Astrocyte of the spinal cord (primary cell): Measurements from ENCODE around the gene PPP2R5A.

Source experiments
- DNase-seq: peaks from one replicate; pipeline ENCODE4 v3.0.0; 2011; ENCODE audit warnings: low read depth, low spot score
- H3K4me3 ChIP-seq: 2 replicates; pipeline ENCODE4 v1.5.1; 2011; ENCODE audit warnings: low read depth, mild to moderate bottlenecking, low read length, moderate library complexity
- CTCF ChIP-seq: IDR thresholded peaks from 2 replicates; pipeline ENCODE4 v1.5.1; 2012; ENCODE audit warnings: low read depth, mild to moderate bottlenecking, low read length, inconsistent platforms
- in situ Hi-C: cut with HindIII; loops from 2 replicates; pipeline ENCODE4 v1.10.0; 2017; ENCODE audit warnings: low sequenced_read_pairs

Gene PPP2R5A

GRCh38 chr1:212271823-212272485 is 13.3 kb upstream of the PPP2R5A start:
- DNase-seq = no peak
- H3K4me3 ChIP-seq = no peak overlapping the region
- in situ Hi-C loops = no loop called here

GRCh38 chr1:212281590-212281989 is 3.6 kb upstream of the PPP2R5A start:
- no peak overlapping the region for H3K4me3 ChIP-seq
- DNase-seq = no peak
- in situ Hi-C loops = no loop called here
- no peak for TF ChIP-seq CTCF

More at GRCh38 chr1:212271823-212272485, 13.3 kb upstream of the PPP2R5A start:
- TF ChIP-seq CTCF = no peak

GRCh38 chr1:212283741-212284140 is 1.5 kb upstream of the PPP2R5A start:
- in situ Hi-C loops = no loop called here
- DNase-seq = no peak
- no peak overlapping the region for H3K4me3 ChIP-seq
- no peak for TF ChIP-seq CTCF

- peak; percentile 30 for DNase-seq
- in situ Hi-C loops = no loop called here
- no peak for TF ChIP-seq CTCF
- H3K4me3 ChIP-seq = peak overlapping the region; percentile 78
These were observed 872 bp upstream of the PPP2R5A start for GRCh38 chr1:212284332-212284743.

GRCh38 chr1:212285685-212286555 is 710 bp downstream of the PPP2R5A start:
- in situ Hi-C loops = no loop called here
- TF ChIP-seq CTCF = no peak
- peak overlapping the region; percentile 78 for H3K4me3 ChIP-seq
- DNase-seq = peak; percentile 55

- DNase-seq = peak; percentile 35
- in situ Hi-C loops = no loop called here
- no peak for TF ChIP-seq CTCF
- H3K4me3 ChIP-seq = peak overlapping the region; percentile 78
These were observed 1.4 kb downstream of the PPP2R5A start for GRCh38 chr1:212286556-212287131.
